ENCODE data around the gene BHLHE23.

The BHLHE23 gene

GRCh38 chr20:63049191-63049518, 42.4 kb upstream of the BHLHE23 start:
- no peak for TF ChIP-seq CTCF (IDR thresholded peaks at IDR 0.05; ENCODE audit: extremely low read depth, insufficient read depth, missing control alignments)
- in situ Hi-C loops (cut with MboI; ENCODE audit: low pct_unique_long_range_greater_than_20kb, low sequenced_read_pairs, unreplicated experiment) = no loop called here
- DNase-seq (ENCODE audit: low spot score) = no peak

GRCh38 chr20:63048516-63049190, 41.9 kb upstream of the BHLHE23 start:
- in situ Hi-C loops (cut with MboI; ENCODE audit: low pct_unique_long_range_greater_than_20kb, low sequenced_read_pairs, unreplicated experiment) = no loop called here
- no peak for DNase-seq (ENCODE audit: low spot score)
- TF ChIP-seq CTCF (IDR thresholded peaks at IDR 0.05; ENCODE audit: extremely low read depth, insufficient read depth, missing control alignments) = no peak

- DNase-seq (ENCODE audit: low spot score) = no peak
- TF ChIP-seq CTCF (IDR thresholded peaks at IDR 0.05; ENCODE audit: extremely low read depth, insufficient read depth, missing control alignments) = no peak
- in situ Hi-C loops (cut with MboI; ENCODE audit: low pct_unique_long_range_greater_than_20kb, low sequenced_read_pairs, unreplicated experiment) = no loop called here
Measured at GRCh38 chr20:63047946-63048345, 41.2 kb upstream of the BHLHE23 start.

- in situ Hi-C loops (cut with MboI; ENCODE audit: low pct_unique_long_range_greater_than_20kb, low sequenced_read_pairs, unreplicated experiment) = no loop called here
- no peak for DNase-seq (ENCODE audit: low spot score)
Measured at GRCh38 chr20:63047267-63047666, 40.5 kb upstream of the BHLHE23 start.

GRCh38 chr20:63046841-63047240, 40.1 kb upstream of the BHLHE23 start:
- no peak for TF ChIP-seq CTCF (IDR thresholded peaks at IDR 0.05; ENCODE audit: extremely low read depth, insufficient read depth, missing control alignments)

More at GRCh38 chr20:63047267-63047666, 40.5 kb upstream of the BHLHE23 start:
- no peak for TF ChIP-seq CTCF (IDR thresholded peaks at IDR 0.05; ENCODE audit: extremely low read depth, insufficient read depth, missing control alignments)

GRCh38 chr20:63045991-63046390, 39.2 kb upstream of the BHLHE23 start:
- TF ChIP-seq CTCF (IDR thresholded peaks at IDR 0.05; ENCODE audit: extremely low read depth, insufficient read depth, missing control alignments) = no peak
- DNase-seq (ENCODE audit: low spot score) = no peak
- in situ Hi-C loops (cut with MboI; ENCODE audit: low pct_unique_long_range_greater_than_20kb, low sequenced_read_pairs, unreplicated experiment) = no loop called here

More at GRCh38 chr20:63046841-63047240, 40.1 kb upstream of the BHLHE23 start:
- DNase-seq (ENCODE audit: low spot score) = no peak
- in situ Hi-C loops (cut with MboI; ENCODE audit: low pct_unique_long_range_greater_than_20kb, low sequenced_read_pairs, unreplicated experiment) = no loop called here
